DOHH2 (cell line): ENCODE results near the gene BRMS1.

Experiments used
- H3F3A ChIP-seq: fragments of 200-600 bp; sonication (generic), shearing (Covaris generic); 2 replicates; pipeline ENCODE4 v1.6.0; 2016; ENCODE audit warnings: antibody characterized with exemption, mild to moderate bottlenecking; ENCODE audit not compliant: control insufficient read depth, insufficient read depth
- H3K27ac ChIP-seq: fragments of 200-600 bp; sonication (generic); 2 replicates; pipeline ENCODE4 v1.5.1; 2014; ENCODE audit warnings: low read depth, mild to moderate bottlenecking, low read length, moderate library complexity
- H3K27me3 ChIP-seq: fragments of 200-600 bp; sonication (generic); 2 replicates; pipeline ENCODE4 v1.6.1; 2014; ENCODE audit warnings: mild to moderate bottlenecking, low read length, mixed read lengths; ENCODE audit not compliant: control insufficient read depth
- H3K36me3 ChIP-seq: fragments of 200-600 bp; sonication (generic); 2 replicates; pipeline ENCODE4 v1.6.1; 2014; ENCODE audit warnings: mild to moderate bottlenecking, low read length, moderate library complexity, mixed read lengths; ENCODE audit not compliant: control insufficient read depth
- H3K4me1 ChIP-seq: fragments of 200-600 bp; sonication (generic); 2 replicates; pipeline ENCODE4 v1.6.1; 2014; ENCODE audit warnings: mild to moderate bottlenecking, low read length, mixed read lengths; ENCODE audit not compliant: control insufficient read depth
- H3K4me2 ChIP-seq: fragments of 200-600 bp; sonication (generic); 2 replicates; pipeline ENCODE4 v1.6.0; 2014; ENCODE audit warnings: mild to moderate bottlenecking, low read length, moderate library complexity
- H3K4me3 ChIP-seq: fragments of 200-600 bp; sonication (generic); 2 replicates; pipeline ENCODE4 v1.5.1; 2014; ENCODE audit warnings: mild to moderate bottlenecking, low read length, mixed read lengths
- H3K79me2 ChIP-seq: fragments of 200-600 bp; sonication (generic); 2 replicates; pipeline ENCODE4 v1.6.1; 2014; ENCODE audit warnings: mild to moderate bottlenecking, low read length, mixed read lengths; ENCODE audit not compliant: control insufficient read depth
- H3K9me2 ChIP-seq: fragments of 200-600 bp; sonication (generic); replicated peaks from 2 replicates; pipeline ENCODE4 v1.6.1; 2014; ENCODE audit warnings: mild to moderate bottlenecking, low read length, mixed read lengths; ENCODE audit not compliant: control insufficient read depth
- H3K9me3 ChIP-seq: fragments of 200-600 bp; sonication (generic); 2 replicates; pipeline ENCODE4 v1.6.1; 2014; ENCODE audit warnings: antibody characterized with exemption, low read length, mixed read lengths; ENCODE audit not compliant: control insufficient read depth, insufficient read depth
- H4K20me1 ChIP-seq: fragments of 200-600 bp; sonication (generic); 2 replicates; pipeline ENCODE4 v1.6.0; 2014; ENCODE audit warnings: low read depth, mild to moderate bottlenecking, antibody characterized with exemption, low read length, moderate library complexity; ENCODE audit not compliant: control insufficient read depth, insufficient read depth
- EZH2phosphoT487 ChIP-seq: fragments of 200-600 bp; sonication (generic); IDR thresholded peaks from 2 replicates; pipeline ENCODE4 v1.6.1; 2017; ENCODE audit warnings: borderline replicate concordance, mild to moderate bottlenecking, antibody characterized with exemption, low read length, moderate library complexity, mixed read lengths
- TF ChIP-seq, protein P1 (sequence below): fragments of 200-600 bp; sonication (generic); IDR thresholded peaks from one replicate; pipeline ENCODE4 v1.5.1; 2014; ENCODE audit warnings: antibody characterized with exemption, mild to moderate bottlenecking, low read depth, low read length; ENCODE audit not compliant: poor library complexity, severe bottlenecking

BRMS1 gene

DNA sequence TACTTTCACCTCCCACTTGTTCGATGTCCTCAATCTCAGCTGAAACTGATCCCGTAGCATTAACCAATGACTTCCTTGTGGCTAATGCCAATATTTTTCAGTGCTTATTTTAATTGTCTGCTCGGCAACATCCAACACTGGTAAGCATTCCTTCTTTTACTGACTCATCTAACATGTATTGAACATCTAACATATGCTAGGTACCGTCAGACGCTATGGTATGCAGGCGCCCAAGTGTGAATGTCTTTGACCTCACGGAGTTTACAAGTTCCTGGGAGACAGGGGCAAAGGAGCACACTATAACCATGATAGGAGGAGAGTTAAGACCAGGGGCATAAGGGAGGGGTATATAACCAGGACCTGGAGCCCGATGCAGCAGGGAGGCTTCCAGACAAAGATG is 1.7 kb downstream of the BRMS1 start:
- no peak overlapping the region for H3K4me3 ChIP-seq
- H3K9me2 ChIP-seq = no peaks in the 10 kb centered on the region
- H3K27ac ChIP-seq = no peak overlapping the region
- H4K20me1 ChIP-seq = peaks cover 4% of the 10 kb centered on the region; the same call in 1 of the 2 replicates
- peaks cover 36% of the 10 kb centered on the region for H3K79me2 ChIP-seq
- TF ChIP-seq, protein P1, sequence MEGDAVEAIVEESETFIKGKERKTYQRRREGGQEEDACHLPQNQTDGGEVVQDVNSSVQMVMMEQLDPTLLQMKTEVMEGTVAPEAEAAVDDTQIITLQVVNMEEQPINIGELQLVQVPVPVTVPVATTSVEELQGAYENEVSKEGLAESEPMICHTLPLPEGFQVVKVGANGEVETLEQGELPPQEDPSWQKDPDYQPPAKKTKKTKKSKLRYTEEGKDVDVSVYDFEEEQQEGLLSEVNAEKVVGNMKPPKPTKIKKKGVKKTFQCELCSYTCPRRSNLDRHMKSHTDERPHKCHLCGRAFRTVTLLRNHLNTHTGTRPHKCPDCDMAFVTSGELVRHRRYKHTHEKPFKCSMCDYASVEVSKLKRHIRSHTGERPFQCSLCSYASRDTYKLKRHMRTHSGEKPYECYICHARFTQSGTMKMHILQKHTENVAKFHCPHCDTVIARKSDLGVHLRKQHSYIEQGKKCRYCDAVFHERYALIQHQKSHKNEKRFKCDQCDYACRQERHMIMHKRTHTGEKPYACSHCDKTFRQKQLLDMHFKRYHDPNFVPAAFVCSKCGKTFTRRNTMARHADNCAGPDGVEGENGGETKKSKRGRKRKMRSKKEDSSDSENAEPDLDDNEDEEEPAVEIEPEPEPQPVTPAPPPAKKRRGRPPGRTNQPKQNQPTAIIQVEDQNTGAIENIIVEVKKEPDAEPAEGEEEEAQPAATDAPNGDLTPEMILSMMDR = no peak
- no peak for TF ChIP-seq EZH2phosphoT487
- H3K4me2 ChIP-seq = no peak overlapping the region; the same call in 1 of the 2 replicates
- peaks cover 33% of the 10 kb centered on the region for H3K36me3 ChIP-seq
- peaks cover 33% of the 10 kb centered on the region for H3K4me1 ChIP-seq
- peaks cover 11% of the 10 kb centered on the region for H3F3A ChIP-seq
- H3K27me3 ChIP-seq = no peaks in the 10 kb centered on the region
- no peaks in the 10 kb centered on the region for H3K9me3 ChIP-seq

DNA sequence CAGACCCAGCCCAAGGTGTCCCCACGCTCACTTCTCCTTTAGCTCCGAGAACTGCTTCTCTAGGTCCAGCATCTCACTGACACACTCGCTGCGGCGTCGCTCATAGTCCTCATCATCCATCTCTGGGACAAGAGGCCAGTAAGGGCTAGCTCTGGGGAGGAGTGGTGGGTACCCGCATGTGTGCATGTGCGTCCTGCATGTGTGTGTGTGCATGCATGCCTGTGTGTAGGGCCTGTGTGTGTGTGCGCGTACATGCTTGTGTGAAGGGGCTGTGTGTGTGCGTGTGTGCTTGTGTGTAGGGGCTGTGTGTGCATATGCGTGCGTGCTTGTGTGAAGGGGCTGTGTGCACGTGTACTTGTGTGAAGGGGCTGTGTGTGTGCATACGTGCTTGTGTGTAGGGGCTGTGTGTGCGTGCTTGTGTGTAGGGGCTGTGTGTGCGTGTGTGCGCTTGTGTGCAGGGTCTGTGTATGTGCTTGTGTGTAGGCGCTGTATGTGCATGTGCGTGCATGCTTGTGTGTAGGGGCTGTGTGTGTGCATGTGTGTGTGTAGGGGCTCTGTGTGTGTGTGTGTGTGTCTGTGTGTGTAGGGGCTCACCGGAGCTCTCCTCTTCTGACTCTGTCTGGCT is 3.3 kb downstream of the BRMS1 start:
- Histone ChIP-seq H3K79me2 (peaks cover 30% of the 10 kb centered on the region), H4K20me1 (peaks cover 4% of the 10 kb centered on the region; the same call in 1 of the 2 replicates), H3K9me2 (no peaks in the 10 kb centered on the region), H3K27me3 (no peaks in the 10 kb centered on the region), H3K9me3 (no peaks in the 10 kb centered on the region), H3K4me2 (no peak overlapping the region), H3K36me3 (peaks cover 43% of the 10 kb centered on the region), H3K4me1 (peaks cover 29% of the 10 kb centered on the region), H3F3A (peaks cover 11% of the 10 kb centered on the region), H3K27ac (no peak overlapping the region), H3K4me3 (no peak overlapping the region)
- no peak for TF ChIP-seq EZH2phosphoT487
- TF ChIP-seq, protein P1 = no peak

DNA sequence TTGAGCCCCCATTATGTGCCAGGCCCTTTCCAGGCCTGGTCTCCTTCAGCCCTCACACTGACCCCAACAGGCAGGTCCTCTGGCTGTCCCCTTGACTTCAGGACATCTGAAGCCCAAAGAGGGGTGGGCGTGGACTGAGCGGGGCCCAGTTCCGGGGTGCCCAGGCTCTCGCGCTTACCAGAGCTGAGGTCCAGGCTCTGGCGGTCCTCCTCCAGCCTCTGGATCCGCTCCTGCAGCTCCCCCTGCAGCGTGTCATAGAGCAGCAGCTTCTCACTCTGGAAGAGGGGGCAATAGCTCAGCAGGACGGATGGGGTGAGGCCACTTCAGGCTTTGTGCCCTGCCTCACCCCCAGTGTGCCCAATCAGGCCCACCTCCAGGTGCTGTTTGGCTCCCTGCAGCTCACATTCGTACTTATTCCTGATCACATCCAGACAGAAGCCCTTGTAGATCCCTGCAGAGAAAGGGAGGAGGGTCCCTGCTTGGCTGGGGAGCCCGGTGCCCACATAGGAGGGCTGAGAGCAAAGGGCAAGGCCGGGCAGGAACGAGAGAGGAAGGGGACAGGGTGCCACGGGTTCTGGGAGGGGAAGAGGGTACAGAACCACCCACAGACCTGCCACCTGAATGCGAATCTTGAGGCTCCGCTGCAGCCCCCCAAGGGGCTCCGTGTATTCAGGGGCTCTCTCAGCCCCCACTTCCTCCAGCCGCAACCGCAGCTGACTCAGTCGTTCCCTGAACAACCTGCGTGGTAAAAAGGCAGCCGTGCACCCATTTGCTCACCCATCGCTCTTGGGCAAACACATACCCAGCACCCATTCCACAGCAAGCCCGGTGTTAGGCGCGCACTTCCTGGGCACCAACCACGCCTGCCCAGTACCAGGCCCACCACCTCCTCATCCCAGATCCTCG is 4.1 kb downstream of the BRMS1 start:
- Histone ChIP-seq H3K27ac (no peak overlapping the region), H4K20me1 (peaks cover 4% of the 10 kb centered on the region; the same call in 1 of the 2 replicates), H3K36me3 (peaks cover 43% of the 10 kb centered on the region), H3K4me1 (peaks cover 28% of the 10 kb centered on the region), H3K27me3 (no peaks in the 10 kb centered on the region), H3K9me2 (no peaks in the 10 kb centered on the region), H3K79me2 (peaks cover 26% of the 10 kb centered on the region), H3K4me2 (no peak overlapping the region), H3K4me3 (no peak overlapping the region), H3K9me3 (no peaks in the 10 kb centered on the region), H3F3A (peaks cover 6% of the 10 kb centered on the region; the same call in 1 of the 2 replicates)
- TF ChIP-seq EZH2phosphoT487 = no peak
- TF ChIP-seq, protein P1 = no peak
